Smooth muscle cell (in vitro differentiated cells): ENCODE results near the gene SPDEF. TPM values are rescaled to one million over a fixed set of nuclear protein-coding genes. Genes with fewer than 3 reads are reported as not detected.

ENCODE experiments used
- DNase-seq: peaks from one replicate; lab custom pipeline; 2025; ENCODE audit not compliant: unreplicated experiment; lab: John Stamatoyannopoulos, UW
- H2AFZ ChIP-seq: fragments of 200-600 bp; sonication (generic); 2 replicates; pipeline ENCODE4 v1.6.0; 2016; ENCODE audit warnings: antibody characterized with exemption, low read depth, mild to moderate bottlenecking
- H3F3A ChIP-seq: fragments of 200-600 bp; sonication (generic); 2 replicates; pipeline ENCODE4 v1.6.0; 2017; ENCODE audit warnings: antibody characterized with exemption, low read depth
- H3K27ac ChIP-seq: fragments of 200-600 bp; sonication (generic); 2 replicates; pipeline ENCODE4 v1.5.1; 2016; ENCODE audit warnings: low read depth, mild to moderate bottlenecking
- H3K27me3 ChIP-seq: fragments of 200-600 bp; sonication (generic); 2 replicates; pipeline ENCODE4 v1.6.1; 2016; ENCODE audit warnings: low read depth, mild to moderate bottlenecking
- H3K36me3 ChIP-seq: fragments of 200-600 bp; sonication (generic); 2 replicates; pipeline ENCODE4 v1.5.1; 2016; ENCODE audit warnings: low read depth
- H3K4me1 ChIP-seq: fragments of 200-600 bp; sonication (generic); 2 replicates; pipeline ENCODE4 v1.5.1; 2016; ENCODE audit warnings: low read depth
- H3K4me2 ChIP-seq: fragments of 200-600 bp; sonication (generic); 2 replicates; pipeline ENCODE4 v1.6.0; 2016; ENCODE audit warnings: mild to moderate bottlenecking
- H3K4me3 ChIP-seq: fragments of 200-600 bp; sonication (generic); 2 replicates; pipeline ENCODE4 v1.5.1; 2016; ENCODE audit warnings: mild to moderate bottlenecking
- H3K79me2 ChIP-seq: fragments of 200-600 bp; sonication (generic); 2 replicates; pipeline ENCODE4 v1.6.0; 2016; ENCODE audit warnings: low read depth, mild to moderate bottlenecking
- H3K9ac ChIP-seq: fragments of 200-600 bp; sonication (generic); 2 replicates; pipeline ENCODE4 v1.6.0; 2016; ENCODE audit warnings: low read depth
- H3K9me3 ChIP-seq: fragments of 200-600 bp; sonication (generic); replicated peaks from 2 replicates; pipeline ENCODE4 v1.5.1; 2016; ENCODE audit warnings: low read depth
- H4K20me1 ChIP-seq: fragments of 200-600 bp; sonication (generic); 2 replicates; pipeline ENCODE4 v1.6.0; 2016; ENCODE audit warnings: low read depth
- WGBS: methylation state at CpG from one replicate; pipeline ENCODE4 v1.1.7; 2016; ENCODE audit warnings: low lambda C conversion rate; 5-methylcytosine and 5-hydroxymethylcytosine counted together
- polyA plus RNA-seq: library from polyadenylated mRNA; unstranded; fragments of >200 nt; fragmentation: Nextera tagmentation; extraction: Ambion mirVana; gene quantifications from 2 replicates; pipeline ENCODE4 v1.2.1, GENCODE V29; 2016
- total RNA-seq: library from RNA; depleted of rRNA; stranded (reverse); fragments of >200 nt; gene quantifications from 2 replicates; pipeline ENCODE4 v1.2.3, GENCODE V29; 2014
- TF ChIP-seq, protein P1 (sequence below): fragments of 200-600 bp; sonication (generic); IDR thresholded peaks from 2 replicates; pipeline ENCODE4 v1.5.1; 2017; ENCODE audit warnings: borderline replicate concordance, mild to moderate bottlenecking, antibody characterized with exemption; ENCODE audit not compliant: insufficient read depth, poor library complexity, severe bottlenecking

The SPDEF gene
- total and polyA plus RNA-seq, 2 experiments from 2014 or later = 0.16 TPM; not detected in 1

GRCh38 chr6:34568341-34569201 lies 12.4 kb upstream of the SPDEF start:
- Histone ChIP-seq H3K4me1 (no peaks in the 10 kb centered on the region), H4K20me1 (no peaks in the 10 kb centered on the region), H3K27me3 (no peaks in the 10 kb centered on the region), H3K79me2 (no peaks in the 10 kb centered on the region), H3K36me3 (no peaks in the 10 kb centered on the region), H2AFZ (no peak overlapping the region), H3K4me3 (no peak overlapping the region), H3F3A (no peaks in the 10 kb centered on the region), H3K27ac (no peak overlapping the region), H3K9me3 (no peaks in the 10 kb centered on the region), H3K4me2 (no peak overlapping the region), H3K9ac (no peak overlapping the region)
- 90% methylated on average over 12 of the region's 12 CpGs for WGBS
- no peak for DNase-seq
- TF ChIP-seq, protein P1, sequence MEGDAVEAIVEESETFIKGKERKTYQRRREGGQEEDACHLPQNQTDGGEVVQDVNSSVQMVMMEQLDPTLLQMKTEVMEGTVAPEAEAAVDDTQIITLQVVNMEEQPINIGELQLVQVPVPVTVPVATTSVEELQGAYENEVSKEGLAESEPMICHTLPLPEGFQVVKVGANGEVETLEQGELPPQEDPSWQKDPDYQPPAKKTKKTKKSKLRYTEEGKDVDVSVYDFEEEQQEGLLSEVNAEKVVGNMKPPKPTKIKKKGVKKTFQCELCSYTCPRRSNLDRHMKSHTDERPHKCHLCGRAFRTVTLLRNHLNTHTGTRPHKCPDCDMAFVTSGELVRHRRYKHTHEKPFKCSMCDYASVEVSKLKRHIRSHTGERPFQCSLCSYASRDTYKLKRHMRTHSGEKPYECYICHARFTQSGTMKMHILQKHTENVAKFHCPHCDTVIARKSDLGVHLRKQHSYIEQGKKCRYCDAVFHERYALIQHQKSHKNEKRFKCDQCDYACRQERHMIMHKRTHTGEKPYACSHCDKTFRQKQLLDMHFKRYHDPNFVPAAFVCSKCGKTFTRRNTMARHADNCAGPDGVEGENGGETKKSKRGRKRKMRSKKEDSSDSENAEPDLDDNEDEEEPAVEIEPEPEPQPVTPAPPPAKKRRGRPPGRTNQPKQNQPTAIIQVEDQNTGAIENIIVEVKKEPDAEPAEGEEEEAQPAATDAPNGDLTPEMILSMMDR = no peak

DNA sequence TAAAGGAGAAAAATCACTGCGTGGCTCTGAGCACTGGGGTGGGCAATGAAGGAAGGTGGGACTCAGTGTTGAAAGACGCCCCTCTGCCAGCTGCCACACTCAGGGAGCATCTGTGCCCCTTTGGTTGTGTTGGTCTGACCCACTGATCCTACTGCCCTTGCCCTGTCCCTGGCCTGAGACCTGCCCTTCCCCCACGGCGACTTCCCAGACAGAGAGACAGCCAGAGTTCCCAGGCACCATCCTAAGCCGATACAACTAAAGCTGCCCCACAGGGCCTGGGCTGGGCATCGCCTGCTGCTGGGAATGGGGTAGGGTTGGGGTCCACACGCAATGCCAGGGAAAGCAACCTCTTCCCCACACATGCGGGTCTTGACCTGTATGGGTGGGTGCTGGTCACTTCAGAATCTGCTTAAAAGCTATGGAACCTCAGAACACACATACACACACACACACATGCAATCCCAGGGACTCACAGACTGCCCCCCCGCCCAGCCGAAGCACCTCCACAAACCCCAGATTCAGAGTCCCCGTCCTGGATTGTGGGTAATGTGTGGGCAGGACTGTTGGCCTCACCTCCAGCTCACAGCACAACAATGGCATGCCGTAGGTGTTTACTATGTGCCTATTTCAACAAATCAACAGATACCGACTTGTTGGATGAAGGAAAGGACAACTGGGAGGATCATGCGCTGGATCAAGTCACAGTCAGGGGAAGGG lies 10.9 kb upstream of the SPDEF start:
- no peak overlapping the region for H2AFZ ChIP-seq
- WGBS = 87% methylated on average over 14 of the region's 14 CpGs

GRCh38 chr6:34565722-34566137 lies 9.6 kb upstream of the SPDEF start:
- no peaks in the 10 kb centered on the region for H4K20me1 ChIP-seq
- H3K27ac ChIP-seq = no peak overlapping the region
- DNase-seq = no peak
- H3K4me2 ChIP-seq = no peak overlapping the region
- H3K9ac ChIP-seq = no peak overlapping the region
- H3K4me3 ChIP-seq = no peak overlapping the region
- H3F3A ChIP-seq = no peaks in the 10 kb centered on the region
- H3K79me2 ChIP-seq = no peaks in the 10 kb centered on the region
- no peaks in the 10 kb centered on the region for H3K4me1 ChIP-seq
- TF ChIP-seq, protein P1 = no peak
- H3K27me3 ChIP-seq = no peaks in the 10 kb centered on the region
- H3K36me3 ChIP-seq = no peaks in the 10 kb centered on the region
- no peaks in the 10 kb centered on the region for H3K9me3 ChIP-seq
- 88% methylated on average over 5 of the region's 5 CpGs for WGBS
- H2AFZ ChIP-seq = no peak overlapping the region

More for the DNA sequence above, 10.9 kb upstream of the SPDEF start:
- H3K79me2 ChIP-seq = no peaks in the 10 kb centered on the region
- no peak overlapping the region for H3K4me3 ChIP-seq
- no peak overlapping the region for H3K4me2 ChIP-seq
- H3K9me3 ChIP-seq = no peaks in the 10 kb centered on the region
- no peaks in the 10 kb centered on the region for H3K36me3 ChIP-seq
- H3K27me3 ChIP-seq = no peaks in the 10 kb centered on the region
- no peak for DNase-seq
- H4K20me1 ChIP-seq = no peaks in the 10 kb centered on the region
- TF ChIP-seq, protein P1 = no peak
- H3K27ac ChIP-seq = no peak overlapping the region
- H3F3A ChIP-seq = no peaks in the 10 kb centered on the region
- no peak overlapping the region for H3K9ac ChIP-seq
- no peaks in the 10 kb centered on the region for H3K4me1 ChIP-seq
